HepG2 (cell line): ENCODE data around the gene CHD9. TPM values are rescaled to one million over a fixed set of nuclear protein-coding genes. Genes with fewer than 3 reads are reported as not detected.

ENCODE experiments used
- CC2D1A ChIP-seq: sonication (generic); formaldehyde crosslinking; IDR thresholded peaks from 2 replicates; pipeline ENCODE4 v1.8.1; 2023; ENCODE audit warnings: mild to moderate bottlenecking, missing genetic modification reagents
- CCAR2 ChIP-seq: fragments of 200-400 bp; formaldehyde crosslinking; optimal IDR thresholded peaks from 2 replicates; pipeline ENCODE3; 2018; ENCODE audit warnings: low read depth, mild to moderate bottlenecking, low read length, moderate library complexity
- KDM5A ChIP-seq: fragments of 200-600 bp; sonication (generic); IDR thresholded peaks from 2 replicates; pipeline ENCODE4 v1.7.0; 2018; ENCODE audit warnings: antibody characterized with exemption, mild to moderate bottlenecking, low read length, borderline replicate concordance
- NKX3-1 ChIP-seq: sonication (generic); formaldehyde crosslinking; IDR thresholded peaks from 2 replicates; pipeline ENCODE4 v1.5.0; 2020; ENCODE audit warnings: missing genetic modification reagents
- PAX8 ChIP-seq: sonication (generic); formaldehyde crosslinking; IDR thresholded peaks from 2 replicates; pipeline ENCODE4 v1.8.0; 2022; ENCODE audit warnings: mild to moderate bottlenecking, missing genetic modification reagents, borderline replicate concordance
- TCF7L2 ChIP-seq: IDR thresholded peaks from 2 replicates; pipeline ENCODE4 v1.6.1; 2011; ENCODE audit warnings: mild to moderate bottlenecking, low read depth, low read length, moderate library complexity
- WIZ ChIP-seq: sonication (generic); formaldehyde crosslinking; IDR thresholded peaks from 2 replicates; pipeline ENCODE4 v1.5.1; 2020; ENCODE audit warnings: mild to moderate bottlenecking, missing genetic modification reagents
- ZFP36L2 ChIP-seq: sonication (generic); formaldehyde crosslinking; IDR thresholded peaks from 2 replicates; pipeline ENCODE4 v1.4.0; 2020; ENCODE audit warnings: missing genetic modification reagents
- ZFX ChIP-seq: sonication (generic); formaldehyde crosslinking; IDR thresholded peaks from 2 replicates; pipeline ENCODE4 v1.4.0; 2020; ENCODE audit warnings: mild to moderate bottlenecking, low read depth, missing genetic modification reagents, moderate library complexity
- ZNF33A ChIP-seq: sonication (generic); formaldehyde crosslinking; IDR thresholded peaks from 2 replicates; pipeline ENCODE4 v1.5.1; 2020; ENCODE audit warnings: missing genetic modification reagents, mild to moderate bottlenecking, moderate library complexity, borderline replicate concordance
- ZNF777 ChIP-seq: sonication (generic); formaldehyde crosslinking; IDR thresholded peaks from 2 replicates; pipeline ENCODE4 v1.4.0; 2020; ENCODE audit warnings: missing genetic modification reagents
- ZNF792 ChIP-seq: IDR thresholded peaks from 2 replicates; pipeline ENCODE4 v1.6.1; 2016
- polyA plus RNA-seq, 8 experiments: library from polyadenylated mRNA; depleted of rRNA in 3 of 8; stranded (reverse) in 7 of 8; unstranded in 1 of 8; fragments of >200 nt; fragmentation: Illumina TruSeq in 4 of 8; extraction: Trizol in 4 of 8; gene quantifications; 2 replicates each; pipeline versions ENCODE4 v1.2.1 to v1.2.3, GENCODE V29; 2011 to 2016; ENCODE audit warnings: low read depth in 4 of 8, missing spikeins in 1 of 8, mixed read lengths in 1 of 8; ENCODE audit not compliant: insufficient read depth in 1 of 8
- total RNA-seq, 5 experiments: library from RNA; depleted of rRNA; stranded (reverse); fragments of >200 nt; fragmentation: Illumina TruSeq; extraction: Trizol; gene quantifications; 2 replicates each; pipeline ENCODE4 v1.2.3, GENCODE V29; 2016; ENCODE audit warnings: low read depth in 1 of 5
- TF ChIP-seq, protein P1 (sequence below): sonication (generic); formaldehyde crosslinking; IDR thresholded peaks from 2 replicates; pipeline ENCODE4 v1.8.0; 2022; ENCODE audit warnings: missing genetic modification reagents, mild to moderate bottlenecking, moderate library complexity, borderline replicate concordance
- TF ChIP-seq, protein P2 (sequence below): sonication (generic); formaldehyde crosslinking; IDR thresholded peaks from 2 replicates; pipeline ENCODE4 v1.4.0; 2020; ENCODE audit warnings: missing genetic modification reagents
- TF ChIP-seq, protein P3 (sequence below): sonication (generic); formaldehyde crosslinking; IDR thresholded peaks from 2 replicates; pipeline ENCODE4 v1.8.1; 2023; ENCODE audit warnings: mild to moderate bottlenecking, missing genetic modification reagents
- TF ChIP-seq, protein P4 (sequence below): sonication (generic); formaldehyde crosslinking; IDR thresholded peaks from 2 replicates; pipeline ENCODE4 v1.4.0; 2020; ENCODE audit warnings: mild to moderate bottlenecking, missing genetic modification reagents
- TF ChIP-seq, protein P5 (sequence below), 2 experiments: sonication (generic) in 1 of 2; formaldehyde crosslinking in 1 of 2; IDR thresholded peaks; 2 replicates each; pipeline versions ENCODE4 v1.4.0 to v1.6.1; 2016 to 2020; ENCODE audit warnings: borderline replicate concordance in 1 of 2, low read depth in 1 of 2, mild to moderate bottlenecking in 1 of 2, missing genetic modification reagents in 1 of 2

The CHD9 gene
- total and polyA plus RNA-seq, 2 of the 13 experiments (the other 11 are each of a cell fraction or from before 2014, with no cell fraction given): 23.4 to 27.7 TPM

DNA sequence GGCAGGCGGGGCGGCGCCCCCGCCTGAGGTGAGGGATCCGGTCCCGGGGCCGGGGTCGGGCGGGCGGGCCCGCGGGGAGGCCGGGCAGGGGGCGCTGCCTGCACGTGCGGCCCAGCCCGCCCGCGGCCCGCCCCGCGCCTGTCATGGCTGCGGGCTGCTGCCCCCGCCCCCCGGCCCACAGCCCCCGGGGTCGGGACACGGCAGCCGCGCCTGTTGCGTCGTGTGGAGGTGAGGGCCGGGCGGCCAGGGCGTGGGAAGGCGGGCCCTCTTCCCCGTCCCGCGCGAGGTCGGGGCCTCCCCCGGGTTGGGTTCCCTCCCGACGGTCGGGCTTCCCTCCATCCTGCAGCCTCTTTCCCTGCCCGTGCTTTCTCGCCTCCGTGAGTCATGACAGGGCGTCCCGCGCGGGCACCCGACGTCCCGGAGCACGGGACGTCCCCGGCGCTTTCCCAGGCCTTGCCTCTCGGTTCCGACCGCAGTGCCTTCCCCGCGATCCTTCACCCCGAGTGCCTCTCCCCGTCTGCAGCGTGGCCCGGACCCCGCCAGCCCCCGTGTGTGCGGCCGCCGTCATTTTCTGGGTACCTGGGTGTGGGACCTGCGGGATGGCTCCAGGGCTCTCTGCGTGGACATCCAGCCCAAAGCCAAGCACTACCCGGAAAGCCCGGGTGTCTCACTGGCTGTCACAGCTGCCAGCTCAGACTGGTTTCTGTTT is 76.7 kb downstream of the CHD9 start (continued):
- TF ChIP-seq, protein P1, sequence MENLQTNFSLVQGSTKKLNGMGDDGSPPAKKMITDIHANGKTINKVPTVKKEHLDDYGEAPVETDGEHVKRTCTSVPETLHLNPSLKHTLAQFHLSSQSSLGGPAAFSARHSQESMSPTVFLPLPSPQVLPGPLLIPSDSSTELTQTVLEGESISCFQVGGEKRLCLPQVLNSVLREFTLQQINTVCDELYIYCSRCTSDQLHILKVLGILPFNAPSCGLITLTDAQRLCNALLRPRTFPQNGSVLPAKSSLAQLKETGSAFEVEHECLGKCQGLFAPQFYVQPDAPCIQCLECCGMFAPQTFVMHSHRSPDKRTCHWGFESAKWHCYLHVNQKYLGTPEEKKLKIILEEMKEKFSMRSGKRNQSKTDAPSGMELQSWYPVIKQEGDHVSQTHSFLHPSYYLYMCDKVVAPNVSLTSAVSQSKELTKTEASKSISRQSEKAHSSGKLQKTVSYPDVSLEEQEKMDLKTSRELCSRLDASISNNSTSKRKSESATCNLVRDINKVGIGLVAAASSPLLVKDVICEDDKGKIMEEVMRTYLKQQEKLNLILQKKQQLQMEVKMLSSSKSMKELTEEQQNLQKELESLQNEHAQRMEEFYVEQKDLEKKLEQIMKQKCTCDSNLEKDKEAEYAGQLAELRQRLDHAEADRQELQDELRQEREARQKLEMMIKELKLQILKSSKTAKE (CRISPR knock-in tag): no peak
- TF ChIP-seq CC2D1A (CRISPR knock-in tag) (0 out of 2 replicates have a peak, but pooled peaks have one; percentile 32), WIZ (CRISPR knock-in tag) (no peak), ZNF33A (no peak), ZFP36L2 (no peak), ZFX (CRISPR knock-in tag) (peak; percentile 73), KDM5A (no peak), ZNF777 (CRISPR knock-in tag) (peak; percentile 93), PAX8 (no peak), CCAR2 (no peak), NKX3-1 (CRISPR knock-in tag) (no peak), ZNF792 (CRISPR knock-in tag) (no peak), TCF7L2 (no peak)
- TF ChIP-seq, protein P2, sequence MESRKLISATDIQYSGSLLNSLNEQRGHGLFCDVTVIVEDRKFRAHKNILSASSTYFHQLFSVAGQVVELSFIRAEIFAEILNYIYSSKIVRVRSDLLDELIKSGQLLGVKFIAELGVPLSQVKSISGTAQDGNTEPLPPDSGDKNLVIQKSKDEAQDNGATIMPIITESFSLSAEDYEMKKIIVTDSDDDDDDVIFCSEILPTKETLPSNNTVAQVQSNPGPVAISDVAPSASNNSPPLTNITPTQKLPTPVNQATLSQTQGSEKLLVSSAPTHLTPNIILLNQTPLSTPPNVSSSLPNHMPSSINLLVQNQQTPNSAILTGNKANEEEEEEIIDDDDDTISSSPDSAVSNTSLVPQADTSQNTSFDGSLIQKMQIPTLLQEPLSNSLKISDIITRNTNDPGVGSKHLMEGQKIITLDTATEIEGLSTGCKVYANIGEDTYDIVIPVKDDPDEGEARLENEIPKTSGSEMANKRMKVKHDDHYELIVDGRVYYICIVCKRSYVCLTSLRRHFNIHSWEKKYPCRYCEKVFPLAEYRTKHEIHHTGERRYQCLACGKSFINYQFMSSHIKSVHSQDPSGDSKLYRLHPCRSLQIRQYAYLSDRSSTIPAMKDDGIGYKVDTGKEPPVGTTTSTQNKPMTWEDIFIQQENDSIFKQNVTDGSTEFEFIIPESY (CRISPR knock-in tag): no peak
- TF ChIP-seq, protein P3, sequence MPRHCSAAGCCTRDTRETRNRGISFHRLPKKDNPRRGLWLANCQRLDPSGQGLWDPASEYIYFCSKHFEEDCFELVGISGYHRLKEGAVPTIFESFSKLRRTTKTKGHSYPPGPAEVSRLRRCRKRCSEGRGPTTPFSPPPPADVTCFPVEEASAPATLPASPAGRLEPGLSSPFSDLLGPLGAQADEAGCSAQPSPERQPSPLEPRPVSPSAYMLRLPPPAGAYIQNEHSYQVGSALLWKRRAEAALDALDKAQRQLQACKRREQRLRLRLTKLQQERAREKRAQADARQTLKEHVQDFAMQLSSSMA (CRISPR knock-in tag): no peak
- TF ChIP-seq, protein P4, sequence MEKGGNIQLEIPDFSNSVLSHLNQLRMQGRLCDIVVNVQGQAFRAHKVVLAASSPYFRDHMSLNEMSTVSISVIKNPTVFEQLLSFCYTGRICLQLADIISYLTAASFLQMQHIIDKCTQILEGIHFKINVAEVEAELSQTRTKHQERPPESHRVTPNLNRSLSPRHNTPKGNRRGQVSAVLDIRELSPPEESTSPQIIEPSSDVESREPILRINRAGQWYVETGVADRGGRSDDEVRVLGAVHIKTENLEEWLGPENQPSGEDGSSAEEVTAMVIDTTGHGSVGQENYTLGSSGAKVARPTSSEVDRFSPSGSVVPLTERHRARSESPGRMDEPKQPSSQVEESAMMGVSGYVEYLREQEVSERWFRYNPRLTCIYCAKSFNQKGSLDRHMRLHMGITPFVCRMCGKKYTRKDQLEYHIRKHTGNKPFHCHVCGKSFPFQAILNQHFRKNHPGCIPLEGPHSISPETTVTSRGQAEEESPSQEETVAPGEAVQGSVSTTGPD: no peak
- TF ChIP-seq, protein P5, sequence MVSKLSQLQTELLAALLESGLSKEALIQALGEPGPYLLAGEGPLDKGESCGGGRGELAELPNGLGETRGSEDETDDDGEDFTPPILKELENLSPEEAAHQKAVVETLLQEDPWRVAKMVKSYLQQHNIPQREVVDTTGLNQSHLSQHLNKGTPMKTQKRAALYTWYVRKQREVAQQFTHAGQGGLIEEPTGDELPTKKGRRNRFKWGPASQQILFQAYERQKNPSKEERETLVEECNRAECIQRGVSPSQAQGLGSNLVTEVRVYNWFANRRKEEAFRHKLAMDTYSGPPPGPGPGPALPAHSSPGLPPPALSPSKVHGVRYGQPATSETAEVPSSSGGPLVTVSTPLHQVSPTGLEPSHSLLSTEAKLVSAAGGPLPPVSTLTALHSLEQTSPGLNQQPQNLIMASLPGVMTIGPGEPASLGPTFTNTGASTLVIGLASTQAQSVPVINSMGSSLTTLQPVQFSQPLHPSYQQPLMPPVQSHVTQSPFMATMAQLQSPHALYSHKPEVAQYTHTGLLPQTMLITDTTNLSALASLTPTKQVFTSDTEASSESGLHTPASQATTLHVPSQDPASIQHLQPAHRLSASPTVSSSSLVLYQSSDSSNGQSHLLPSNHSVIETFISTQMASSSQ (IDR thresholded peaks at IDR 0.05; ENCODE audit: low read depth): no peak
- TF ChIP-seq, protein P5 (CRISPR knock-in tag; IDR thresholded peaks at IDR 0.05; ENCODE audit: borderline replicate concordance): peak; percentile 29; the same call in 1 of the 2 replicates
